ENCODE data around the gene YTHDC1. TPM values are rescaled to one million over a fixed set of nuclear protein-coding genes. Genes with fewer than 3 reads are reported as not detected.

Gene YTHDC1
- total RNA-seq, result 22.7 and 31.3 TPM in 2 replicates

GRCh38 chr4:68349649-68350360 is at the start of gene YTHDC1:
Gene YTHDC1 (minus strand): TSS chr4:68350090. CDS start chr4:68349753, 337 bp downstream.

Other genes with a start within 250 kb of the YTHDC1 start
- gene TMPRSS11F, start 220.2 kb downstream of the YTHDC1 start, total RNA-seq, result not detected in 2 replicates
- gene TMPRSS11B, start 104.4 kb downstream of the YTHDC1 start, total RNA-seq, result not detected in 2 replicates
- gene TMPRSS11E, start 97.4 kb upstream of the YTHDC1 start, total RNA-seq, result not detected in 2 replicates
- gene UGT2B17, start 226.2 kb upstream of the YTHDC1 start, total RNA-seq, result not detected in 2 replicates

Data from cardiac ventricle fibroblast (primary cell).